Left lung (tissue), 10 donors: Measurements from ENCODE around the gene POLR2F. TPM values are rescaled to one million over a fixed set of nuclear protein-coding genes. Genes with fewer than 3 reads are reported as not detected.
A peak's percentile ranks its signal among the peaks of the same experiment; 100 is the strongest.

Source experiments
- ATAC-seq: fragments of 200-7000 bp; cut with Tn5 transposase; one replicate; pipeline ENCODE4 v1.9.1; 2020; ENCODE audit warnings: moderate library complexity
- DNase-seq, 4 donors: peaks; one replicate each; pipeline ENCODE4 v3.0.0-alpha.2; 2013 to 2020
- H3K27ac ChIP-seq, 2 donors: fragments of 200-600 bp; sonication (generic) in 1 of 2; one replicate each; pipeline versions ENCODE4 v1.5.0 to v1.8.0; 2020 to 2021
- H3K27me3 ChIP-seq, 2 donors: fragments of 200-600 bp; sonication (generic) in 1 of 2; one replicate each; pipeline versions ENCODE4 v1.5.0 to v1.8.0; 2020 to 2021
- H3K36me3 ChIP-seq, 2 donors: fragments of 200-600 bp; sonication (generic) in 1 of 2; one replicate each; pipeline versions ENCODE4 v1.5.0 to v1.8.0; 2020 to 2021
- H3K4me1 ChIP-seq, 2 donors: fragments of 200-600 bp; one replicate each; pipeline ENCODE4 v1.8.0; 2021
- H3K4me3 ChIP-seq, 2 donors: fragments of 200-600 bp; sonication (generic) in 1 of 2; one replicate each; pipeline versions ENCODE4 v1.5.0 to v1.8.0; 2020 to 2021; ENCODE audit warnings: mild to moderate bottlenecking in 1 of 2
- H3K9me3 ChIP-seq, 2 donors: fragments of 200-600 bp; sonication (generic) in 1 of 2; one replicate each; pipeline versions ENCODE4 v1.5.0 to v1.8.0; 2020 to 2021
- intact Hi-C, 2 donors: fragments of 100-400 bp; cut with DNase I; formaldehyde crosslinking; loops; one replicate each; pipeline versions ENCODE4 v1.11.2 to v1.14.2; 2022
- polyA plus RNA-seq, 6 donors: library from polyadenylated mRNA; unstranded; fragments of 120-200 nt; gene quantifications; one replicate each; pipeline ENCODE4 v1.2.1, GENCODE V29; 2013; ENCODE audit not compliant: insufficient read length in 6 of 6
- total RNA-seq, 2 donors: library from RNA; stranded (reverse); fragmentation: NEBNext Ultra II Directional; extraction: Animal tissue kit (Norgen Biotek cat#: 25700); gene quantifications; one replicate each; pipeline ENCODE4 v1.2.1, GENCODE V29; 2021
- TF ChIP-seq, protein P1 (sequence below), 2 donors: fragments of 200-600 bp; sonication (generic) in 1 of 2; IDR thresholded peaks; one replicate each; pipeline versions ENCODE4 v1.5.0 to v1.8.0; 2021; ENCODE audit warnings: antibody characterized with exemption in 2 of 2
- donor health status: DM: no; HTN: yes; CAD: no.
- donor health status: DM: no; HTN: no; CAD: no.

The POLR2F gene
- total and polyA plus RNA-seq, 8 donors, result 49.2 to 66.0 (median 60.2) TPM

DNA sequence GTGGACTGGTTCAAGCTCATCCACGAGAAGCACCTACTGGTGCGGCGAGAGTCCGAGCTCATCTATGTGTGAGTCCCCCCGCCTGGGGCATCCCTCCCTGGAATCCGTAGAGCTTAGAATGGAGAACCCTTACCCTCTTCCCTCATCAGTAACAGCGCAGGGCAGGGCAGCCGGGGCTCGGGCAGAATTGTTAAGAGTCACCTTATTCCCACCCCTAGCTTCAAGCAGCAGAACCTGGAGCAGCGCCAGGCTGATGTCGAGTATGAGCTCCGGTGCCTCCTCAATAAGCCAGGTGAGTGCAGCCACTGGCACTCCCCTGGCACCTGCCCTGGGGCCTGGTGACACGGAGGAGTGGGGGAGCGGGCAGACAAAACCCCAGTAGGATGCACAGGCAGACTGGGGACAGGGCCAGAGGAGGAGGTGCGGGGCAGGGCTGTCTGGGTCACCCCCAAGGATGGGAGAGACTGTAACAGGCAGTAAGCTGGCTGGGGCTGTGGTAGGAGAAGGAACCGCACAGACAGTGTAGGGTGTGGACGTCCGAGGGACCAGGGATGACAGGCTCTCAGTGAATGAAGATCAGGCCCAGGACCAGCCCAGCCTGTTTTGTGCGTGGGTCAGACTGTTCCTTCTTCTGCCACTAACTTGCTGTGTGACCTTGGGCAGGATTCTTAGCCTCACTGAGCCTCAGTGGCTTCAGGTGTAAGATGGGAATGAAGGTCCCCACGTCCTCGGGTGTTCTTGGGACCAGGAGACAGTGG, 20.5 kb upstream of the POLR2F start:
- intact Hi-C loops, result no loop called here
- peak; percentile 51 for ATAC-seq

DNA sequence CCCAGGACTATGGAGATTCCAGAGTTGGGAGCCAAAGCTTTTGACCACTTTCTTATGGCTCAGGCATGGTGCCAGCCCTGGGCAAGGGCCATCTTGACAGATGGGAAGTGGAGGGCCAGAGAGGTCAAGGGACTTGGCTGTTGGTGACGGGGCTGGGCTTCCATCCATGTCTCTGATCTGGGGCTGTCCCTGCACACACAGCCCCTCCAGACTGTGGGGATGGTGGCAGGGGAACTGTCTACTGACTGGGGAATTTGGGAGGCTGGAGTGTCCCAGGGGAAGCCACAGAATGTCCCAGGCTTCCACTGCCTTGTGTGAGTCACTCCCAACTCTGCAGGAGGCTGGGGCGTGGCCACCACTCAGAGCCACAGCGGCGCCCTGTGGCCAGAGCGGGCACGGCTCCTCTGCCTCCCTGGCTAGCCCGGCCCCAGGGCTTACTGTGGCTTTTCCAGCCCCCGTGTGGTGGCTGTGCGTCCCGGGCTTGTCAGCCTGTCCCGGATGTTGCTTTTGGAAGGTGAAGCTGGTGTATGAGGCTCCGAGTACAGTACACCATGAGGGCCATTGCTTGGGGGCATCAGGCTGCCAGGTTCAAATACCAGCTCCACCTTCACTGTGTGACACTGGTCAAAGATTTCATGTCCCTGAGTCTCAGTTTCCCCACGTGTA, 19.7 kb upstream of the POLR2F start:
- peak; percentile 76 to 98 (median 90) for DNase-seq
- intact Hi-C loops, result no loop called here
- no peak overlapping the region for H3K4me3 ChIP-seq
- H3K36me3 ChIP-seq, result peaks cover 0 to 64% of the 10 kb centered on the region in 2 donors
- TF ChIP-seq, protein P1, sequence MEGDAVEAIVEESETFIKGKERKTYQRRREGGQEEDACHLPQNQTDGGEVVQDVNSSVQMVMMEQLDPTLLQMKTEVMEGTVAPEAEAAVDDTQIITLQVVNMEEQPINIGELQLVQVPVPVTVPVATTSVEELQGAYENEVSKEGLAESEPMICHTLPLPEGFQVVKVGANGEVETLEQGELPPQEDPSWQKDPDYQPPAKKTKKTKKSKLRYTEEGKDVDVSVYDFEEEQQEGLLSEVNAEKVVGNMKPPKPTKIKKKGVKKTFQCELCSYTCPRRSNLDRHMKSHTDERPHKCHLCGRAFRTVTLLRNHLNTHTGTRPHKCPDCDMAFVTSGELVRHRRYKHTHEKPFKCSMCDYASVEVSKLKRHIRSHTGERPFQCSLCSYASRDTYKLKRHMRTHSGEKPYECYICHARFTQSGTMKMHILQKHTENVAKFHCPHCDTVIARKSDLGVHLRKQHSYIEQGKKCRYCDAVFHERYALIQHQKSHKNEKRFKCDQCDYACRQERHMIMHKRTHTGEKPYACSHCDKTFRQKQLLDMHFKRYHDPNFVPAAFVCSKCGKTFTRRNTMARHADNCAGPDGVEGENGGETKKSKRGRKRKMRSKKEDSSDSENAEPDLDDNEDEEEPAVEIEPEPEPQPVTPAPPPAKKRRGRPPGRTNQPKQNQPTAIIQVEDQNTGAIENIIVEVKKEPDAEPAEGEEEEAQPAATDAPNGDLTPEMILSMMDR (IDR thresholded peaks at IDR 0.05), result peak; percentile 96
- peak overlapping the region; percentile 40 to 73 for H3K27ac ChIP-seq
- peaks cover 29 to 49% of the 10 kb centered on the region in 2 donors for H3K4me1 ChIP-seq
- H3K27me3 ChIP-seq, result no peaks in the 10 kb centered on the region
- H3K9me3 ChIP-seq, result no peaks in the 10 kb centered on the region
- peak; percentile 87 for ATAC-seq

More for the DNA sequence above, 20.5 kb upstream of the POLR2F start:
- Histone ChIP-seq H3K4me1 (peaks cover 29 to 49% of the 10 kb centered on the region in 2 donors), H3K4me3 (no peak overlapping the region), H3K27me3 (no peaks in the 10 kb centered on the region), H3K36me3 (peaks cover 0 to 66% of the 10 kb centered on the region in 2 donors), H3K27ac (peak overlapping the region; percentile 40 to 73), H3K9me3 (no peaks in the 10 kb centered on the region)
- DNase-seq, result peak in 3 of 4 donors; percentile 62 to 89 (median 88)
- TF ChIP-seq, protein P1 (IDR thresholded peaks at IDR 0.05), result no peak

DNA sequence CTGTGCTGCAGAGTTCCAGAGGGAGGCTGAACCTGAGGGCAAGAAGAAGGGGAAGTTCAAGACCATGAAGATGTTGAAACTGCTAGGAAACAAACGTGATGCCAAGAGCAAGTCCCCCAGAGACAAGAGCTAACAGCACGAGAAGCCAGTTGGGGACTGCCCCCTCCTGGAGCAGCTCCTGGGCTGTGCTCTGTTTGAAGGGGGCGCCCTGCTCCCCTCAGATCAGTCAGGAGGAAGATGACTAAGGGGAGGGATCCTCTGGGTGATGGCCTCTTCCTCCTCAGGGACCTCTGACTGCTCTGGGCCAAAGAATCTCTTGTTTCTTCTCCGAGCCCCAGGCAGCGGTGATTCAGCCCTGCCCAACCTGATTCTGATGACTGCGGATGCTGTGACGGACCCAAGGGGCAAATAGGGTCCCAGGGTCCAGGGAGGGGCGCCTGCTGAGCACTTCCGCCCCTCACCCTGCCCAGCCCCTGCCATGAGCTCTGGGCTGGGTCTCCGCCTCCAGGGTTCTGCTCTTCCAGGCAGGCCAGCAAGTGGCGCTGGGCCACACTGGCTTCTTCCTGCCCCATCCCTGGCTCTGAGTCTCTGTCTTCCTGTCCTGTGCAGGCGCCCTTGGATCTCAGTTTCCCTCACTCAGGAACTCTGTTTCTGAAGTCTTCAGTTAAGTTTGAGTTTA, 12.7 kb upstream of the POLR2F start:
- TF ChIP-seq, protein P1 (IDR thresholded peaks at IDR 0.05), result no peak
- H3K4me1 ChIP-seq, result no peaks in the 10 kb centered on the region
- no peak overlapping the region for H3K27ac ChIP-seq
- DNase-seq (no peak), ATAC-seq (no peak)
- peaks cover 0 to 76% of the 10 kb centered on the region in 2 donors for H3K36me3 ChIP-seq
- no peak overlapping the region for H3K4me3 ChIP-seq
- no peaks in the 10 kb centered on the region for H3K27me3 ChIP-seq
- intact Hi-C loops, result no loop called here
- no peaks in the 10 kb centered on the region for H3K9me3 ChIP-seq

DNA sequence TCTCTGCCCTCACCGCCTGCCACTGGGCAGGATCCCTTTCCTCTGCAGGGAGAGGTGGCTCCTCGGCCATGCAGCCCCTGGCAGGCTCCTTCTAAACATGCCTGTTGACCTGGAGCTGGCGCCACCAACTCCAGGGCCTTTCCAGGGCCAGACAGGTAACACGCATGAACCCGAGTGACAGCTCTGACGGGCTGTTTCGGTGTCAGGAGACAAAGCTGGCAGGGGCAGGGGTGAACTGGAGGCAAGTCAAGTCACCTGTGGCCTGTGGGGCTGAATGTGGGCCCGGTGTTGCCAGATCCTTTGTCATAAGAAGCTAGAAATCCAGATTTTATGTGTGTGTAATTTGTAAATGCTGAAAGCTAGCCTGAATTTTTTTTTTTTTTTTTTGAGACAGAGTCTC, 11.4 kb upstream of the POLR2F start:
- no peak for DNase-seq
- H3K36me3 ChIP-seq, result peaks cover 0 to 63% of the 10 kb centered on the region in 2 donors
- no peaks in the 10 kb centered on the region for H3K4me1 ChIP-seq
- no peaks in the 10 kb centered on the region for H3K27me3 ChIP-seq
- no peak overlapping the region for H3K4me3 ChIP-seq
- H3K27ac ChIP-seq, result no peak overlapping the region
- intact Hi-C loops, result no loop called here
- no peaks in the 10 kb centered on the region for H3K9me3 ChIP-seq
- ATAC-seq, result no peak
- TF ChIP-seq, protein P1 (IDR thresholded peaks at IDR 0.05), result no peak
